Endothelial cell of umbilical vein (primary cell): ENCODE measurements around the gene GREB1.

Source experiments
- CTCF ChIP-seq, 2 donors: IDR thresholded peaks; 1 replicate in 1 of 2; 2 replicates in 1 of 2; pipeline ENCODE4 v1.5.1; 2011; ENCODE audit warnings: low read length in 2 of 2, mild to moderate bottlenecking in 2 of 2, moderate library complexity in 2 of 2, control low read depth in 1 of 2, inconsistent platforms in 1 of 2, low read depth in 1 of 2; ENCODE audit not compliant: insufficient read depth in 1 of 2; ENCODE audit errors: extremely low read depth in 1 of 2
- EZH2 ChIP-seq: IDR thresholded peaks from 2 replicates; pipeline ENCODE4 v1.6.1; 2012; ENCODE audit warnings: borderline replicate concordance, low read depth, mild to moderate bottlenecking, moderate library complexity, low read length, inconsistent platforms; ENCODE audit not compliant: severe bottlenecking
- FOS ChIP-seq: IDR thresholded peaks from 2 replicates; pipeline ENCODE4 v1.6.1; 2011; ENCODE audit warnings: mild to moderate bottlenecking, low read length, moderate library complexity, borderline replicate concordance; ENCODE audit not compliant: insufficient read depth
- MYC ChIP-seq: IDR thresholded peaks from one replicate; pipeline ENCODE4 v1.6.1; 2011; ENCODE audit warnings: mild to moderate bottlenecking, low read depth, low read length
- POLR2A ChIP-seq: IDR thresholded peaks from 2 replicates; pipeline ENCODE4 v1.6.1; 2012; ENCODE audit warnings: low read depth, mild to moderate bottlenecking, control low read depth, low read length
- TF ChIP-seq, protein P1 (sequence below): IDR thresholded peaks from 2 replicates; pipeline ENCODE4 v1.6.1; 2011; ENCODE audit not compliant: insufficient read depth, insufficient read length

DNA sequence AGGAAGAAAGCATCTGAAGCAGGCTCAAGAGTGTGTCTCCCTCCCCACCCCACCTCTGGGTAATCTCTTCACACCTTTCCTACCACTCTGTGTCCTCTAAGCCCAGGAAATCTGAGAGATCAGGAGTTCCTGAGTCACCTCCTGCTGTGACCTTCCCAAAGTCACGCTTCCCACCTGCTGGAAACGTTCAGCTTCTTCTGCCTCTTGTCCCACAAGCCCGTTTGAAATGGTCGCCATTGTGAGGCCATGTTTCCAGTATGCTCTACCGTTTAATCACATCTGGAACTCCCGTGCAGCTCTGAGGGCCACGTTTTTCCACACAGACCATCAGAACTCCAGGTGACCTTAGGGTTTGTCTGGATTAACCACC is 25.9 kb downstream of the GREB1 start:
- no peak for TF ChIP-seq CTCF (IDR thresholded peaks at IDR 0.05; ENCODE audit: extremely low read depth in 1 of 2, insufficient read depth in 1 of 2, low read depth in 1 of 2, low read length in 2 of 2)
- no peak for TF ChIP-seq MYC
- no peak for TF ChIP-seq EZH2
- no peak for TF ChIP-seq FOS
- no peak for TF ChIP-seq POLR2A
- TF ChIP-seq, protein P1, sequence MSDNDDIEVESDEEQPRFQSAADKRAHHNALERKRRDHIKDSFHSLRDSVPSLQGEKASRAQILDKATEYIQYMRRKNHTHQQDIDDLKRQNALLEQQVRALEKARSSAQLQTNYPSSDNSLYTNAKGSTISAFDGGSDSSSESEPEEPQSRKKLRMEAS: no peak
